Erythroblast (primary cell): ENCODE data around the gene REPS2.

ENCODE experiments used
- DNase-seq, 2 experiments: peaks; one replicate each; lab custom pipeline; 2025; lab: John Stamatoyannopoulos, UW
- GATA1 ChIP-seq: IDR thresholded peaks from 2 replicates; pipeline ENCODE4 v1.6.1; 2011; ENCODE audit warnings: low read depth, mild to moderate bottlenecking, control low read depth, low read length, moderate library complexity
- POLR2A ChIP-seq: IDR thresholded peaks from 2 replicates; pipeline ENCODE4 v1.6.1; 2011; ENCODE audit warnings: mild to moderate bottlenecking, low read length

REPS2 gene

DNA sequence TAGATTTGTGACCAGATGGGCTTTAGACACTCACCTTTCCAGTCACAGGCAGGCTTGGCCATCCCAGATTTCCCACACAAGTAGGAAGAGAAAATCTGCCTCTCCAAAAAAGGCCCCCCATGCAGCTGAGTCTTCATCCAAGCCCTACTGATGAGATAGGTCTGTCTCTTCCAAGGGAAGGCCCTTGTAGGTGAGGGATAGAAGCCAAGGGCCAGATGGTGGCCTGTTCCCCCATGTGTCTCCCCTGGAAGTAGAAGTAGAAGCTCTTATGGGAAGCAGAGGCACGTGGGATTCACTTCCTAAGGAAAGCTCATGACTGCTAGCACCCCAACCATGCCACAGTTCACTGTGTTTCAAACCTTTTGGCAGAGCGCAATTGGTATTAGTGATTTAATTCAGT lies 81.5 kb downstream of the REPS2 start:
- DNase-seq, result no peak
- no peak for TF ChIP-seq POLR2A
- TF ChIP-seq GATA1, result no peak

DNA sequence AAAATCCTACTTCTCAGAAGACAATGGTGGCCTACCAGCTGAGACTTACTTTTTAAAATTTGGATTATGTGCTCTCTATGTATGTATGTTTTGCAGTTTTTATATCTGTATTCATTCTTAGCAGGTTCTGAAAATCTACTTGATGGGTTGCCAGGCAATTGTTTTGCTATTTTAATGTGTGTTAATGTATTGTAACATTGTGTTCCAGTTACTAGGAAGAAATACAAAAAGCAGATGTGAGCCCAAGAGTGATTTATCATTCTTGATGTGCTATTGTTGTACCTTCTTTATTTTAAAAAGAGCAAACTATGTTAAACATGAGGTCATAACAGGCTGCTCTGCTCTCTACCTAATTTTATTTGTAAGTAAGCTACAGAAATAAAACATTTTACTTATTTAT lies 81.9 kb downstream of the REPS2 start:
- DNase-seq, result no peak
- TF ChIP-seq GATA1, result no peak
- TF ChIP-seq POLR2A, result no peak

DNA sequence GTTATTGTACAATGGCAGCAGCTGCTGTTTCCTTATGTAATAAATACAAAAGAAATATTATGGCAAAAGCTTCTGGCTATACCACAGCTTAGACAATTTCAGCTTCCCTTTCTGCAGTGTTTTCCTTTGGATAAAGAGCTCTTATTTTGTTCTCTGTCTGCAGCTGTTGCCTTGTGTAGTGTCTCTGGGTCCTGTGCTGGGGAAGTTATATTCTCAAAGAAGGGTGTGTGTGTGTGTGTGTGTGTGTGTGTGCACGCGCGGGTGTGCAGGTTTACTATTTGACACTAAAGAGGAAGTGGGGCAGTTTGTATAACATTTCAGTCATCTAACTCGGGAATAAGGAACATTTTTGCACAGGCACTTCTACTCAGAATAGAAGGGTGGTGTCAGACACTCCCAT lies 83.6 kb downstream of the REPS2 start:
- TF ChIP-seq POLR2A (no peak), GATA1 (no peak)
- no peak for DNase-seq

DNA sequence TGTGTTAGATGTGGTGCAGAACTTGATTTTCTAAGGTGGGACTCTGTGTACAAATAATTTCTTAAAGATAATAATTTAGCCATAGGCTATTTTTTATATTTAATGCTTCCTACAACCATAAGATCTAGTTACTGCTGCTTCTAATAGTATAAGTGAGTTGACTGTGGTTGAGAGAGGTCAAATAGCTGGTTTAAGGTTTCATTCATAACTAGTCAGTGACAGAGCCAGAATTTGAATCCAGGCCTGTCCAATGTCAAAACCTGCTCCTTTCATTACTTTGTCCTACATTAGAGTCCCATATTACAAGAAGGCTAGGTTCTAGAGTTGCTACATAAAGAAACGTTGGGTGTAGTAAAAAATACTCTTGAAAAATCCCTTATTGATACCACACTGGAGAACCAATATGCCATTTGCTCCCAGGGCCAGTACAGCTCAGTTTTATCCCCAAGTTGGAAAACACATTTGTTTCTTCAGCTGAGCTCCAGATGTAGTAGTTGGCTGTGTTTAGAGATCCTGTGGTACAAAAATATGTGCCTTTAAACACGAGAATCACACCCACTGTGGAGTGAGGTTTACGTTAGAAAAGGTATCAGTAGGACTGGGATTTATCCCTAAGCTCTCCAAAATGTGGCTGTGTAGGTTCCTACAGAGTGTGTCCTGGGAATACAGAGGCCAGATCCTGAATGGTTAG lies 84.3 kb downstream of the REPS2 start:
- DNase-seq, result no peak
- no peak for TF ChIP-seq POLR2A
- TF ChIP-seq GATA1, result no peak

DNA sequence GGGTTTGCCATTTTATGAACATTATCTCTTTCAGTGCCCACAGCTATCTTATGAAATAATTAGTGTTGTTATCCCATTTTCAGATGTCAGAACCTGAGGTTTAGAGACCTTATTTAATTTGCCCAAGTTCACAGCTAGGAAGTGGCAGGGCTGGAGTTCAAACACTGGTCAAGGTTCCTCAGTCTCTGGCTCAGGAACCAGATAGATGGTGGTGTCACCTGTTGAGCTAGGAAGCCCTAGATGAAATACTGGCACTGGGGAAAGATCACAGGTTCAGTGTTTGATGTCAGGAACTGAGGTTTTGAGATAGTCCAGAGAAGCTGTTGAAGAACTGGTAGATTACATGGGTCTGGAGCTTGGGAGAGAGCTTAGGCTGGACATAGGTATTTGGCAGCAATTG lies 85.4 kb downstream of the REPS2 start:
- DNase-seq, result no peak
- TF ChIP-seq GATA1 (no peak), POLR2A (no peak)

DNA sequence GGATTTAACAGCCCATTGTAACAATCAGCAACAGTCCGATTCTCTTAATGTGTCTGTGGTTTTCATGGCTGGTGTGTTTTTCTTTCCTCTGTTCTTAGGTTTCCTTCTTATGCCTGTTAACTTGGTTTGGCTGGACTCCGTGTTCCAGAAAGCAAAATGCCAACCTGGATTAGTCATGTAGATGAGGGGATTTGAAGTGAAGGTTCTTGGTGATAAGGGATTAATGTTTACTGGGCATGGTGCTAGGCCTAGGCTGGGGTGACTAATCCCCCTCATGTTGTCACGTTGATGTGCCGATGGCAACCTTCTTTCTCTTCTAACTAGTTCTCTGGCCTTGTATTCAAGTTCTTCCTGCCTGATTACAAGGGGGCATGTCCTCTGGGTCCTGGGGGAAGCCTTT lies 85.9 kb downstream of the REPS2 start:
- no peak for DNase-seq
- no peak for TF ChIP-seq GATA1
- TF ChIP-seq POLR2A, result no peak

DNA sequence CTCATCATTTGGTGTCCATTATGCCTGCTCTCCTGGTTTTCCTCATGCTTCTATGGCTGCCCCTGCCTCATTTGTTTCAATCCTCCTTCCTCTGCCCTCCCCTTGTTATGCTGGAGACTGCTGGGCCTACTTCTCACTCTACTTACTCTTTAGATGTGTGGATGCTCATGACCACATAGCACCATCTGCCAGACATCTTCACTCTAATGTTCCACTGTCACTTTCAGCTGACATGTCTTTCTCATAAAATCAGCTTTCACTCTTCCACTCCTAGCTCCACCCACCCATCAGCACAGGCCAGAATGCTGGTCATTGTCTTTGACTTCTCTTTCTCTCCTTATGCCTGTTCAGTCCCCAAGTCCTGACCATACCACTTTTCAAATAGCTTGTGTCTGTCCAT lies 86.8 kb downstream of the REPS2 start:
- no peak for DNase-seq
- TF ChIP-seq POLR2A (no peak), GATA1 (no peak)

DNA sequence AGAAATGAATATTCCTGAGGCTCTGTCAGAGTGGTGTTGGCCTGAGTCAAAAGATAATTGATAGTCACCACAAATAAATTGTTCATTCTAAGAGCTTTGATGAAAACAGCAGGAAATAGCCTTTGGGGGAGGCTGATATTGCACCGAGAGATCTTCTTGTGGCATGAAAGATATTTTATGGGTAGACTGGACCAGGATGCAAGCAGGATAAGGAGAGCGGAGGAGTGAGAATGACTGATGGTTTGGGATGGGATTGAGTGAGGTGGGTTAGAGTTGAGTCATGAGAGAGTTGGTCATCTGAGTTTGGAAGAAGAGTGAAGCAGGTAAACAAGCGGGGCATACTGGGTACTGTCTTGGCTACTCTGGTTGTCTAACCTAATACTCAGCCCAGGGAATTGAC lies 88.7 kb downstream of the REPS2 start:
- DNase-seq, result no peak
- no peak for TF ChIP-seq GATA1
- no peak for TF ChIP-seq POLR2A

DNA sequence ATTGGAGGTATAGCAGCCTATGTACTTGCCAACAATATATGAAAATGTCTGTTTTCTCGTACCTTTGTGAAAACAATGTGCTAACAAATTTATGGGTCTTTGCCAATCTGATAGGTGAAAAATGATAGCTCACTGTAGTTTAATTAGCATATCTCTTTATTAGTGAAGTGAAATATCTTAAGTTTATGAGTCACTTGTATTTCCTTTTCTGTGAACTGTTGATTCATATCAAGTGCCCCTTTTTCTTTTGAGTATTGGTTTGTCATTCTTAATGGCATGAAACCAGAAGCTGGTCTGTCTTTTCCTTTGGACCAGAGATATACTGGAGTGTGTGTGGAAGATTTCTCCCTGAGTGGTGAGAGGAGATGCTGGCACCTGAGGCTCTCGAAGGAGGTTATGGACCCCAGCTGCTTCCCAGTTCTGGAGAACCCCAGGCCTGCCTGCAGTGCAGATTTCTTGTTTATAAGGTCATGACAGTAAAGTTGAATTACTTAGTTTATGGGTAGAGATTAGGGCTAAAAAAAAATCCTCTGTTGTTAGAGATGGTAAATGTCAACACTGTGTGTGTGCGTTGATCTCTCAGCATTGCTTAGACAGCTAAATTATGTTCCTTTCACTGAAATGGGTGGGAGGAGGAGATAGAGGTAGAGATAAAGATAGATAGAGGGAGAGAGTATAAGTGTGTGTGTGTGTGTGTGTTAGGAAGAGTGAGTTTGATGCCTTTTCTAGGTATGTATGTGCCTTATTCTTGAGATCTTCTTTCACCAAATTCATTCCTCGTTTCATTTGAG lies 89.9 kb downstream of the REPS2 start:
- no peak for TF ChIP-seq POLR2A
- no peak for DNase-seq

DNA sequence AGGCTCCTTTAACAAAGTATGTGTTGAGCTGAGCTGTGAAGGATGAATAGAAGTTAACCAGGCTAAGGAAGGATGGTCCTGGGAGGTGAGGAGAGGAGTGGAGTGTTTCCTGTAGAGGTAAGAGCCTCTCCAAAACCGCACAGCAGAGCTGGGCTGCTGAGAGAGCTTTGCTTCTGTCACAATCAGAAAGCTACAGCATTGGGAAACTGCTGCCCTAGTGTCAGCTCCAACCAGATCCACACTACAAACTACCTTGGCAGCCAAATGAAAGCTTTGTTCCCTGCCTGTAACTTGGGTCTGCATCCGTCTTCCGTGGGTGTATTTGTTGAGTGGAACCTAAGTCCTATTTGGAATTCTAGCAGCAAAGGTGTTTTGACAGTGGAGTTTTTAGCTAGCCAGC lies 91.8 kb downstream of the REPS2 start:
- no peak for DNase-seq
- TF ChIP-seq POLR2A (no peak), GATA1 (no peak)

DNA sequence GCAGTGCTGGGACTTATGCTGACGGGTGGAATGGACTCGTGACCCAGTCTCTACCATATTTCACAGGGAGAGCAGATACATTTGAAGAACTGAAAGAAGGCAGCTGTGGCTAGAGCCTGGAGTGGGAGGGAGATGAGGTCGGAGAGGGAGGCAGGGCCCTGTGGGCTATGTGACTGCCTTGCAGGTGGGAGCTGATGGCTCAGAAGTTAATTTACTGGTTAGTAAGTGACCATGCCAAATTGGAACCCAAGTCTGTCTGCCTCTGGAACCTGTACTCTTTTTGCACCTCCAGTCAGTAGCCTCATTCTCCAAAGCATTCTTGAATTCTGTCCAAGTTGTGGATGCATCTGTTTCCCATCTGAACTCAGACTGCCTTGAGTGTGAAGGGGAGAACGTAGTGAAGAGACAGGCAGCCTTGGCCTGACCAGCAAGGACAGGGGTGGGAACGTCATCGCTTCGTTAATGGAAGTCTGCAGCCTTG lies 92.3 kb downstream of the REPS2 start:
- TF ChIP-seq POLR2A (no peak), GATA1 (no peak)
- DNase-seq, result no peak

DNA sequence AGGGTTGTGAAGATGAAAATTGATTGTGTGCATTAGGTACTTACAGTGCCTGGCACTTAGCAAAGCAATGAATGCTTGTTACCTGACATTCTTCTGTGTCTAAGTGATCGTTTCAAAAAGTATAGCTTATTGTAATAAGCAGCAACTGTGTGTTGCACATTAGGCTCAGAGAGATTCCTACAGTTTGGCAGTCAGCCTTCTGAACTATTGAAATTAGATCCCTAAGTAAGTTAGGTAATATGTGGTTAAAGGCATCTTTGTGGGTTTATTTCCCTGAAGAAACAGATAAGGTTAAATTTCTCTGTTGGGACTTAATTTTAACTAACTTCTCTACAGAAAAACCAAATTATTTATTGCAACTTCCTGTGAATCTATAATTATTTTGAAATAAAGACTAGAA lies 93.4 kb downstream of the REPS2 start:
- no peak for DNase-seq
- TF ChIP-seq GATA1 (no peak), POLR2A (no peak)

DNA sequence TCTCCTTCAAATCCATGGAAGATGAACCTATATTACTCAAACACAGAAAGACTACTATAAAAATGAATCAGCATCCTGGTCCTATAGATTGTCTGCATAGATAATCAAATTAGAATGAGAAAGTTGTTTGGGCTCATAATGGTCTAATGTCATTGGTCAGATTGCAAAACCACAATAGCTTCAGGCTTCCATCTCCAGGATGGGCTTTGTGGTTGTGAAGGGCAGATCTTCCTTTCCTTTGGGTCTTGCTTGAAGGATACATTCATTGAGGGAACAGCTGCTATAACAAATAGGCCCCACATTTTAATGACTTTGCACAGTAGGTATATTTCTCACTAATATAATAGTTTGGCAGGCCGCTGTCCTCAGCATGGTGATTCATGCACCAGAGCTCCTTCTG lies 94.3 kb downstream of the REPS2 start:
- no peak for TF ChIP-seq GATA1

DNA sequence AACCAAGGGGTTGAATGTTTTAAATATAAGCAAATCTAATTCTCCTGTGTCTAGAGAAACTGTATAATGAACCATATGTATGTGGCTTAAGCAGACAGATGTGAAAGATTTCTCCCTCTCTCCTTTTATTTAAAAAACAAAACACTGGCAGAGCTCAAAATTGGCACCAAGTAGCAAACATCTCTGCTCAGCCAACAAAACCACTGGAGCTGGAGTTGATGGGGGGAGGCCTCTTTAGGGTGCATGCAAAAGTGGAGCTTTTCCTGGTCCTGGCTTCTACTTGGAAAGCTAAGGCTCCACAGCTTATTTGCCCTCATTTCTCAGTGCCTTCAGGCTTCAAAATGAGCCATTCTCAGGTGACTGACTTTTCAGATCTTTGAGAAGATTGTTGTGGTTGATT lies 95.6 kb downstream of the REPS2 start:
- no peak for DNase-seq
- TF ChIP-seq GATA1 (no peak), POLR2A (no peak)

More for the DNA sequence above, 94.3 kb downstream of the REPS2 start:
- no peak for DNase-seq
